K562 (cell line): Measurements from ENCODE around the gene GARNL3. TPM values are rescaled to one million over a fixed set of nuclear protein-coding genes. Genes with fewer than 3 reads are reported as not detected.

Experiments used
- CHD1 ChIP-seq: fragments of 200-600 bp; sonication (generic); IDR thresholded peaks from one replicate; pipeline ENCODE4 v1.6.1; 2012; ENCODE audit warnings: mild to moderate bottlenecking, moderate library complexity, low read length, inconsistent platforms
- CXXC5 ChIP-seq: fragments of 250-450 bp; sonication (Bioruptor Pico); IDR thresholded peaks from 2 replicates; pipeline ENCODE4 v1.8.0; 2022; ENCODE audit warnings: inconsistent platforms, mild to moderate bottlenecking, moderate library complexity
- DACH1 ChIP-seq: fragments of 450-650 bp; IDR thresholded peaks from 2 replicates; pipeline ENCODE4 v1.6.1; 2018; ENCODE audit not compliant: partially characterized antibody
- HCFC1 ChIP-seq: IDR thresholded peaks from 2 replicates; pipeline ENCODE4 v1.6.1; 2012; ENCODE audit warnings: low read depth, low read length, improper control_type of control experiment
- HNRNPL ChIP-seq: fragments of 200-400 bp; formaldehyde crosslinking; IDR thresholded peaks from 2 replicates; pipeline ENCODE4 v1.6.1; 2017; ENCODE audit warnings: low read depth, mild to moderate bottlenecking, low read length
- LARP7 ChIP-seq: fragments of 450-650 bp; IDR thresholded peaks from 2 replicates; pipeline ENCODE4 v1.6.1; 2016
- NRF1 ChIP-seq, 2 experiments: fragments of 450-650 bp; IDR thresholded peaks in 1 of 2; conservative IDR thresholded peaks in 1 of 2; 2 replicates each; pipeline ENCODE4 v1.6.1; 2014; ENCODE audit warnings: mild to moderate bottlenecking in 2 of 2
- SIRT6 ChIP-seq: IDR thresholded peaks from one replicate; pipeline ENCODE4 v1.6.1; 2012; ENCODE audit warnings: low read depth, mild to moderate bottlenecking, control low read depth, inconsistent platforms, low read length, moderate library complexity
- SMAD4 ChIP-seq: fragments of 250-450 bp; sonication (Bioruptor Pico); conservative IDR thresholded peaks from 2 replicates; pipeline ENCODE4 v1.8.0; 2021; ENCODE audit warnings: inconsistent platforms, mild to moderate bottlenecking, moderate library complexity
- STAT5A ChIP-seq: IDR thresholded peaks from 2 replicates; pipeline ENCODE4 v1.6.1; 2012; ENCODE audit warnings: low read length, inconsistent platforms, borderline replicate concordance
- TEAD1 ChIP-seq, 2 experiments: fragments of 450-650 bp in 1 of 2; sonication (generic) in 1 of 2; formaldehyde crosslinking; IDR thresholded peaks; 2 replicates each; pipeline versions ENCODE4 v1.4.0 to v1.8.0; 2020 to 2022; ENCODE audit warnings: mild to moderate bottlenecking in 2 of 2, missing genetic modification reagents in 1 of 2
- VEZF1 ChIP-seq: fragments of 200-800 bp; sonication (Bioruptor generic); IDR thresholded peaks from 2 replicates; pipeline ENCODE4 v1.6.1; 2017; ENCODE audit warnings: missing genetic modification characterization, missing compliant biosample characterization
- ZBTB40 ChIP-seq, 2 experiments: fragments of 450-650 bp in 1 of 2; sonication (generic) in 1 of 2; formaldehyde crosslinking in 1 of 2; IDR thresholded peaks; 2 replicates each; pipeline versions ENCODE4 v1.7.1 to v1.9.0; 2016 to 2022; ENCODE audit warnings: inconsistent platforms in 1 of 2, mild to moderate bottlenecking in 1 of 2, missing genetic modification reagents in 1 of 2
- ZFP91 ChIP-seq: sonication (generic); formaldehyde crosslinking; IDR thresholded peaks from 2 replicates; pipeline ENCODE4 v1.8.0; 2022; ENCODE audit warnings: mild to moderate bottlenecking, missing genetic modification reagents
- ZNF764 ChIP-seq: fragments of 250-450 bp; sonication (Bioruptor Pico); IDR thresholded peaks from 2 replicates; pipeline ENCODE4 v1.4.0; 2020; ENCODE audit warnings: low read depth, mild to moderate bottlenecking, moderate library complexity
- ZNF780A ChIP-seq: fragments of 250-450 bp; sonication (Bioruptor Pico); IDR thresholded peaks from 2 replicates; pipeline ENCODE4 v1.5.0; 2021; ENCODE audit warnings: mild to moderate bottlenecking
- polyA plus RNA-seq, 8 experiments: library from polyadenylated mRNA; depleted of rRNA in 4 of 8; stranded (reverse) in 5 of 8; unstranded in 3 of 8; fragments of >200 nt; fragmentation: Nextera tagmentation in 2 of 8; fragmentation: Illumina TruSeq in 1 of 8; extraction: Ambion mirVana in 2 of 8; extraction: Trizol in 1 of 8; gene quantifications; 2 replicates each; pipeline versions ENCODE4 v1.2.1 to v1.2.3, GENCODE V29; 2011 to 2014; ENCODE audit warnings: inconsistent platforms in 1 of 8, missing spikeins in 1 of 8
- total RNA-seq, 7 experiments: library from RNA; depleted of rRNA in 6 of 7; stranded (reverse); fragments of >200 nt in 6 of 7; fragmentation: Illumina TruSeq in 2 of 7; extraction: Trizol in 2 of 7; gene quantifications; 2 replicates each; pipeline versions ENCODE4 v1.2.1 to v1.2.3, GENCODE V29; 2011 to 2021; ENCODE audit warnings: low replicate concordance in 1 of 7

The GARNL3 gene
- total and polyA plus RNA-seq, 9 of the 15 experiments (the other 6 are each of a cell fraction or from before 2014, with no cell fraction given), result 0.35 to 2.7 (median 1.6) TPM

- TF ChIP-seq SMAD4 (CRISPR knock-in tag) (no peak), TEAD1 (CRISPR knock-in tag; IDR thresholded peaks at IDR 0.05) (peak in 1 of 2 experiments; percentile 48; a peak in 1 of 4 replicates), SIRT6 (no peak), STAT5A (no peak), ZNF764 (CRISPR knock-in tag) (no peak), HNRNPL (no peak), DACH1 (no peak), ZNF780A (CRISPR knock-in tag) (no peak), CXXC5 (peak; percentile 14; the same call in 1 of the 2 replicates), ZBTB40 (IDR thresholded peaks at IDR 0.05) (peak; percentile 35; the same call in 1 of the 2 replicates), ZBTB40 (CRISPR knock-in tag; IDR thresholded peaks at IDR 0.05) (no peak), CHD1 (no peak), HCFC1 (no peak), VEZF1 (peak; percentile 31; the same call in 1 of the 2 replicates), LARP7 (0 out of 2 replicates have a peak, but pooled peaks have one; percentile 17), NRF1 (conservative IDR thresholded peaks at IDR 0.05 in 1 of 2, IDR thresholded peaks at IDR 0.05 in 1 of 2) (peak; percentile 67 to 71), ZFP91 (no peak)
Measured at GRCh38 chr9:127224178-127224882, 40.2 kb upstream of the GARNL3 start (continued).
